Astrocyte (in vitro differentiated cells and primary cell): ENCODE data around the gene PGPEP1.
"Not testable (repeated sequence)": the region's sequence is repeated elsewhere in the genome, so short reads cannot be mapped to it uniquely, and the experiment has no call there.

Source experiments
- EZH2 ChIP-seq: IDR thresholded peaks from 2 replicates; pipeline ENCODE4 v1.6.1; 2012; ENCODE audit warnings: mild to moderate bottlenecking, low read length, inconsistent platforms; ENCODE audit not compliant: insufficient read depth
- TF ChIP-seq, protein P1 (sequence below): IDR thresholded peaks from 2 replicates; pipeline ENCODE4 v1.5.1; 2011; ENCODE audit warnings: low read depth, mild to moderate bottlenecking, inconsistent platforms, low read length, moderate library complexity; ENCODE audit not compliant: insufficient read depth

DNA sequence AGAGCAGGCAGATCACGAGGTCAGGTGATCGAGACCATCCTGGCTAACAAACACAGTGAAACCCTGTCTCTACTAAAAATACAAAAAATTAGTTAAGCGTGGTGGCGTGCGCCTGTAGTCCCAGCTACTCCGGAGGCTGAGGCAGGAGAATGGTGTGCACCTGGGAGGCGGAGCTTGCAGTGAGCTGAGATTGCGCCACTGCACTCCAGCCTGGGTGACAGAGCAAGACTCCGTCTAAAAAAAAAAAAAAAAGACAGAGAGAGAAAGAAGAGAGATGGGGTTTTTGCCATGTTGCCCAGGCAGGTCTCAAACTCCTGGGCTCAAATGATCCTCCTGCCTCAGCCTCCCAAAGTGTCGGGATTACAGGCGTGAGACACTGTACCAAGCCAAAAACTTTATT, 65.4 kb downstream of the PGPEP1 start:
- TF ChIP-seq EZH2 = not testable (repeated sequence)
- TF ChIP-seq, protein P1, sequence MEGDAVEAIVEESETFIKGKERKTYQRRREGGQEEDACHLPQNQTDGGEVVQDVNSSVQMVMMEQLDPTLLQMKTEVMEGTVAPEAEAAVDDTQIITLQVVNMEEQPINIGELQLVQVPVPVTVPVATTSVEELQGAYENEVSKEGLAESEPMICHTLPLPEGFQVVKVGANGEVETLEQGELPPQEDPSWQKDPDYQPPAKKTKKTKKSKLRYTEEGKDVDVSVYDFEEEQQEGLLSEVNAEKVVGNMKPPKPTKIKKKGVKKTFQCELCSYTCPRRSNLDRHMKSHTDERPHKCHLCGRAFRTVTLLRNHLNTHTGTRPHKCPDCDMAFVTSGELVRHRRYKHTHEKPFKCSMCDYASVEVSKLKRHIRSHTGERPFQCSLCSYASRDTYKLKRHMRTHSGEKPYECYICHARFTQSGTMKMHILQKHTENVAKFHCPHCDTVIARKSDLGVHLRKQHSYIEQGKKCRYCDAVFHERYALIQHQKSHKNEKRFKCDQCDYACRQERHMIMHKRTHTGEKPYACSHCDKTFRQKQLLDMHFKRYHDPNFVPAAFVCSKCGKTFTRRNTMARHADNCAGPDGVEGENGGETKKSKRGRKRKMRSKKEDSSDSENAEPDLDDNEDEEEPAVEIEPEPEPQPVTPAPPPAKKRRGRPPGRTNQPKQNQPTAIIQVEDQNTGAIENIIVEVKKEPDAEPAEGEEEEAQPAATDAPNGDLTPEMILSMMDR = not testable (repeated sequence)
